IMR-90 (cell line): ENCODE results near the gene SLC18A2.

Source experiments
- CEBPB ChIP-seq: IDR thresholded peaks from 2 replicates; pipeline ENCODE4 v1.6.1; 2012; ENCODE audit warnings: low read depth, low read length, improper control_type of control experiment
- CTCF ChIP-seq: conservative IDR thresholded peaks from 2 replicates; pipeline ENCODE4 v1.5.1; 2012; ENCODE audit warnings: mild to moderate bottlenecking, low read depth, low read length, improper control_type of control experiment
- ELK1 ChIP-seq: fragments of 150-350 bp; IDR thresholded peaks from 2 replicates; pipeline ENCODE4 v1.6.1; 2016; ENCODE audit warnings: low read depth, mild to moderate bottlenecking, low read length, moderate library complexity, borderline replicate concordance
- FOS ChIP-seq: fragments of 150-350 bp; IDR thresholded peaks from 2 replicates; pipeline ENCODE4 v1.6.1; 2016; ENCODE audit warnings: low read depth, low read length
- MAZ ChIP-seq: IDR thresholded peaks from 2 replicates; pipeline ENCODE4 v1.6.1; 2012; ENCODE audit warnings: low read depth, mild to moderate bottlenecking, low read length, improper control_type of control experiment, moderate library complexity, borderline replicate concordance
- MXI1 ChIP-seq: IDR thresholded peaks from 2 replicates; pipeline ENCODE4 v1.6.1; 2012; ENCODE audit warnings: low read depth, mild to moderate bottlenecking, low read length, moderate library complexity, borderline replicate concordance
- NFE2L2 ChIP-seq: fragments of 150-350 bp; IDR thresholded peaks from 2 replicates; pipeline ENCODE4 v1.6.1; 2016; ENCODE audit warnings: low read depth, mild to moderate bottlenecking, low read length
- POLR2A ChIP-seq: IDR thresholded peaks from 2 replicates; pipeline ENCODE4 v1.6.1; 2012; ENCODE audit warnings: mild to moderate bottlenecking, low read depth, low read length
- RAD21 ChIP-seq: IDR thresholded peaks from 2 replicates; pipeline ENCODE4 v1.6.1; 2012; ENCODE audit warnings: low read length, improper control_type of control experiment
- RCOR1 ChIP-seq: IDR thresholded peaks from 2 replicates; pipeline ENCODE4 v1.6.1; 2012; ENCODE audit warnings: mild to moderate bottlenecking, low read length, improper control_type of control experiment; ENCODE audit not compliant: insufficient replicate concordance
- RFX5 ChIP-seq: IDR thresholded peaks from 2 replicates; pipeline ENCODE4 v1.8.0; 2012; ENCODE audit warnings: low read depth, mild to moderate bottlenecking, low read length, moderate library complexity
- SMC3 ChIP-seq: fragments of 150-350 bp; IDR thresholded peaks from 2 replicates; pipeline ENCODE4 v1.6.1; 2016; ENCODE audit warnings: low read depth, mild to moderate bottlenecking, antibody characterized with exemption, low read length, moderate library complexity

GRCh38 chr10:117214401-117214800 lies 26.5 kb upstream of the SLC18A2 start:
- TF ChIP-seq RFX5, result no peak
- no peak for TF ChIP-seq POLR2A
- no peak for TF ChIP-seq CTCF
- TF ChIP-seq MXI1, result no peak
- no peak for TF ChIP-seq MAZ
- TF ChIP-seq NFE2L2, result no peak
- no peak for TF ChIP-seq CEBPB
- no peak for TF ChIP-seq RCOR1
- TF ChIP-seq RAD21, result no peak
- no peak for TF ChIP-seq FOS
- TF ChIP-seq ELK1, result no peak
- TF ChIP-seq SMC3, result no peak
